Small intestine (tissue), 7 donors: ENCODE results near the gene FBXO34. TPM values are rescaled to one million over a fixed set of nuclear protein-coding genes. Genes with fewer than 3 reads are reported as not detected.
A peak's percentile ranks its signal among the peaks of the same experiment; 100 is the strongest.
"Not testable (repeated sequence)": the region's sequence is repeated elsewhere in the genome, so short reads cannot be mapped to it uniquely, and the experiment has no call there.

Experiments used
- DNase-seq, 2 donors: peaks; one replicate each; pipeline versions ENCODE4 v3.0.0 to v3.0.0-alpha.2; 2013
- FAIRE-seq: peaks from 2 replicates; lab custom pipeline; 2012; peaks lifted over from hg19 to GRCh38; lab: Jason Lieb, UNC
- H3K27ac ChIP-seq, 3 donors: one replicate each; pipeline ENCODE4 v1.5.1; 2013; ENCODE audit warnings: low read length in 2 of 3, mild to moderate bottlenecking in 2 of 3, control low read depth in 1 of 3, inconsistent platforms in 1 of 3, low read depth in 1 of 3, moderate library complexity in 1 of 3
- H3K27me3 ChIP-seq, 3 donors: one replicate each; pipeline ENCODE4 v1.6.1; 2013; ENCODE audit warnings: low read length in 3 of 3, inconsistent platforms in 1 of 3; ENCODE audit not compliant: control insufficient read depth in 3 of 3, insufficient read depth in 3 of 3
- H3K36me3 ChIP-seq, 3 donors: one replicate each; pipeline ENCODE4 v1.6.1; 2013; ENCODE audit warnings: low read length in 3 of 3, inconsistent platforms in 1 of 3, low read depth in 1 of 3, mild to moderate bottlenecking in 1 of 3, moderate library complexity in 1 of 3; ENCODE audit not compliant: control insufficient read depth in 3 of 3, insufficient read depth in 2 of 3
- H3K4me1 ChIP-seq, 3 donors: one replicate each; pipeline ENCODE4 v1.6.1; 2013; ENCODE audit warnings: low read length in 2 of 3, inconsistent platforms in 1 of 3, low read depth in 1 of 3, mild to moderate bottlenecking in 1 of 3, moderate library complexity in 1 of 3; ENCODE audit not compliant: control insufficient read depth in 3 of 3, insufficient read depth in 2 of 3
- H3K4me3 ChIP-seq, 3 donors: one replicate each; pipeline ENCODE4 v1.5.1; 2013; ENCODE audit warnings: low read length in 3 of 3, control low read depth in 1 of 3, inconsistent platforms in 1 of 3, low read depth in 1 of 3, mild to moderate bottlenecking in 1 of 3, moderate library complexity in 1 of 3
- H3K9me3 ChIP-seq, 2 donors: one replicate each; pipeline ENCODE4 v1.6.1; 2013; ENCODE audit warnings: low read depth in 1 of 2, low read length in 1 of 2; ENCODE audit not compliant: control insufficient read depth in 2 of 2, insufficient read depth in 1 of 2
- WGBS, 3 donors: extraction: QIAGEN DNeasy Blood & Tissue Kit; methylation state at CpG; one replicate each; pipeline ENCODE4 v1.1.7; 2013; 5-methylcytosine and 5-hydroxymethylcytosine counted together
- polyA plus RNA-seq, 4 donors: library from polyadenylated mRNA; stranded (reverse) in 3 of 4; unstranded in 1 of 4; fragments of 200-250 nt in 3 of 4; fragments of 120-200 nt in 1 of 4; gene quantifications; one replicate each; pipeline versions ENCODE4 v1.2.1 to v1.2.3, GENCODE V29; 2013
- donor health status: healthy with polysubstance abuse.
- donor health status: control.
- donor health status: control.
- donor health status: Bipolar disorder and iron deficiency.
- donor health status: healthy.

FBXO34 gene
- polyA plus RNA-seq, 4 donors: 13.5 to 30.1 (median 14.9) TPM

DNA sequence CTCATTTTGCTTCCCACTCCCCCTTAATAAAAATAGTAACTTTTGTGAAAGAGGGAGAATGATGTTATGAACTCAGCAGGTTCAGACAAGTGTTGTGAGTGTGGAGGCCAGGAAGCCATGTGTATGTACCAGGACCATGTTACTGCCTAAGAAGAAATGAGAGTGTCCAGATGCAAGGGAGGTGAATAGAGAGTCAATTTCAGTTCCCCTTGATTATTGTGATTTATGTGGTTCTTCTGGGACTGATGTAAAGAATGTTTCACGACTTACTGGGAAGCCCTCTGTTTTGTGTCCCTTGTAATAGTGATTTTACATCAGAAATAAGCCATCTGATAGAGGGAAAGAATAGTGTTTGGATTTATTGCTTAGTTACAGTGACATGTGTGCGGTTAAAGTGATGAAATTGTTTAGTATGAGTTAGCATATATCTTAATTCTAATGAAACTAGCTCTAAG, 32.5 kb downstream of the FBXO34 start:
- H3K4me3 ChIP-seq: no peak overlapping the region
- WGBS, 3 donors: 41 to 57% (median 53%) methylated on average over 2 of the region's 2 CpGs
- FAIRE-seq (no peak), DNase-seq (no peak)
- H3K4me1 ChIP-seq: peaks cover 0 to 6% (median 5%) of the 10 kb centered on the region in 3 donors
- H3K27me3 ChIP-seq: no peaks in the 10 kb centered on the region
- H3K36me3 ChIP-seq: peaks cover 0 to 5% (median 2%) of the 10 kb centered on the region in 3 donors
- no peaks in the 10 kb centered on the region for H3K9me3 ChIP-seq
- H3K27ac ChIP-seq: no peak overlapping the region

DNA sequence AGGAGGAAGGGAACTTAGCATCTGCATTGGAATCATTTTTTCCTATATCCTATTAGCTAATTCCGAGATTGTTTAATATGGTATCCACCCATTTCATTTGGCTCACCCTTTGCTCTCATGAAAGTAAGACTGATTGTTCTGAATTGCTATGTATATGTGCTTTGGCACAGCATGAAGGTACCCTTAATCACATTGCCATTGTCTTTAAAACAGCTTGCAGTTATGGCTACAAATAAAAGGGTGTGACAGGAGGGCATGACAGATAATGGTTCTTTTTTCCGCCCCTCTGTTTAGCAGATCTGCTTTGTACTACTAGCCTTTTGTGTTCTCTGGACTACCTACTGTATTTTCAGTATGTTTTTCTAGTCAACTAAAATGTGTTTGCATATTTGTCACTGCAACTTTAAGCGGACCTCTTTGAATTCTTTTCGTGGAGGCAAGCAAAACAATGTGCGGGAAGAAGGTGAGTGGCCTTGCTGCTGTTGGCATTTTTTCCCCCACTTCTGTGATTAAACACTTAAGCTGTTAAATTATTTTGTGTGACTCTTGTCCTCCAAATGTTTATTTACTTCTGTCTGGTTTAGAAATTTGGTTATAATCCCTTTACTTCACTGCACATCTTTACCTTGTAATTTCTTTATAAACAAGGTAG, 35.8 kb downstream of the FBXO34 start:
- H3K27me3 ChIP-seq: no peaks in the 10 kb centered on the region
- peak overlapping the region in 1 of 3 donors; percentile 52 for H3K27ac ChIP-seq
- H3K9me3 ChIP-seq: peaks cover 0 to 9% of the 10 kb centered on the region in 2 donors
- H3K4me3 ChIP-seq: no peak overlapping the region
- WGBS, 3 donors: 24 to 57% (median 38%) methylated on average over 5 of the region's 5 CpGs
- peaks cover 2 to 6% (median 3%) of the 10 kb centered on the region in 3 donors for H3K4me1 ChIP-seq
- peaks cover 0 to under 1% (median under 1%) of the 10 kb centered on the region in 3 donors for H3K36me3 ChIP-seq
- DNase-seq (peak in 1 of 2 donors; percentile 81), FAIRE-seq (no peak)

DNA sequence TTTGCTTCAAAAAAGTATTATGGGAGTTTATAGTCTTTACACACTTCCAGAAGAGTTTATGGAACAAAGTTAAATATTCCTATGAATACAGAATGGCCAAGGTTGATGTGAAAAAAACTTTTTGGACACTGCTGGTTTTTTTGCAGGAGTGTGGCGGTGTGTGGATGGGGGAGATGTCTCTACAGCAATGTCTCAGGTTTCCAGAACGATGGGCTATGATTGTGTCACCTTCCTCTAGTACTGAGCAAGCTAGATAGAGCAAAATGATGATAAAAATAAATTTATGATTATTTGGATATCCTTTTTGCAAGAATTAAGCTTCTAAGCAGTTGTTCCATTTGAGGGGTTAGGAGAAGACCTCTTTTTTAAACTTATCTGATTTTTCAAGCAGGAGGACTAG, 37.9 kb downstream of the FBXO34 start:
- no peak for DNase-seq
- Histone ChIP-seq H3K9me3 (peaks cover 0 to 27% of the 10 kb centered on the region in 2 donors), H3K36me3 (peaks cover 0 to 11% (median 2%) of the 10 kb centered on the region in 3 donors), H3K27ac (no peak overlapping the region), H3K4me1 (peaks cover 2 to 3% (median 3%) of the 10 kb centered on the region in 3 donors), H3K27me3 (no peaks in the 10 kb centered on the region), H3K4me3 (no peak overlapping the region)
- WGBS, 3 donors: 80 to 85% (median 80%) methylated on average over 2 of the region's 2 CpGs
- no peak for FAIRE-seq

DNA sequence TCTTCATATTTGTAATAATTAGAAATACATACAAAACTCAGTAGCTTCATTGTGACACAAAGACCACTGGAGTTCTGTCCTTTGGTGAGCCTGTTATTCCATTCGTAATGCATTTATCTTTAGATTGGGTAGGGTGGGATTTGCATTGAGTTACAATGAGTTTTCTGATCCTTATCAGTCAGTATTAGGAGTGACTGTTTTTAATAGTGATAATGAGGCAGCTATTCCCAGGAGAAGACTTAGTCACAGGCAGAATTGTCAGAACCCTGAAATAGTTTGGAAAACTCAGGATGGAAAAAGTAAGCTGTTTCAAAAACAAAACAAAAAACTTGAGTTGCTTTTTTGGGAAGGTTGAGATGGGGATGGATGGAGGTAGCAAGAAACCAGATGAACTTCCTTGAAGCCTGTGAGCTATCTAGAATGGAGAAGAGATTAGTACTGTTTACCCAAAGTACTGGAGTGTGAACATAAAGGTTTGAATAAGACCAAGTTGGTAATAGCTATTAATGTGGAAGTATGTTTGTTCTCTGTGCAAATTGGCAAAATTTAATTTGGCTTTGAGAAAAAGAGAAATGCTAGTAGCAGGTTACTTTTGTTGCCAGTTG, 38.6 kb downstream of the FBXO34 start:
- Histone ChIP-seq H3K4me3 (no peak overlapping the region), H3K36me3 (peaks cover 0 to 11% (median 2%) of the 10 kb centered on the region in 3 donors), H3K27ac (no peak overlapping the region), H3K4me1 (peaks cover 2 to 3% (median 3%) of the 10 kb centered on the region in 3 donors), H3K9me3 (peaks cover 0 to 27% of the 10 kb centered on the region in 2 donors), H3K27me3 (no peaks in the 10 kb centered on the region)
- no peak for FAIRE-seq
- 17 to 52% (median 36%) methylated on average over 1 of the region's 1 CpG for WGBS, 3 donors
- no peak for DNase-seq

- H3K4me3 ChIP-seq, DNase-seq, FAIRE-seq, H3K27me3 ChIP-seq, H3K27ac ChIP-seq: not testable (repeated sequence)
- peaks cover 0 to 15% (median 2%) of the 10 kb centered on the region in 3 donors for H3K4me1 ChIP-seq
- peaks cover 0 to 27% of the 10 kb centered on the region in 2 donors for H3K9me3 ChIP-seq
- H3K36me3 ChIP-seq: peaks cover 0 to 11% (median 2%) of the 10 kb centered on the region in 3 donors
- WGBS, 3 donors: 94 to 98% (median 95%) methylated on average over 5 of the region's 5 CpGs
These were observed 41.3 kb downstream of the FBXO34 start for GRCh38 chr14:55312379-55313030.

DNA sequence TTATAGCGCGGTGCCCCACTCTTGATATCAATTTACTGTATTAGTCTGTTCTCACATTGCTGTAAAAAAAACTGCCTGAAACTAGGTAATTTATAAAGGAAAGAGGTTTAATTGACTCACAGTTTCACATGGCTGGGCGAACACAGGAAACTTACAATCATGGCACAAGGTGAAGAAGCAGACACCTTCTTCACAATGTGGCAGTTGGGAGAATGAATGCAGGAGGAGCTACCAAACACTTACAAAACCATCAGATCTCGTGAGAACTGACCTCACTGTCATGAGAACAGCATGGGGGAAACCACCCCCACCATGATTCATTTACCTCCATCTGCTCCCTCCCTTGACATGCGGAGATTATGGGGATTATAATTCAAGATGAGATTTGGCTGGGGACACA, 42.3 kb downstream of the FBXO34 start:
- Histone ChIP-seq H3K36me3 (peaks cover 0 to 11% (median 2%) of the 10 kb centered on the region in 3 donors), H3K27ac (no peak overlapping the region), H3K9me3 (peaks cover 0 to 27% of the 10 kb centered on the region in 2 donors), H3K27me3 (no peaks in the 10 kb centered on the region), H3K4me3 (no peak overlapping the region), H3K4me1 (peaks cover 1 to 22% (median 4%) of the 10 kb centered on the region in 3 donors)
- WGBS, 3 donors: 92 to 96% (median 95%) methylated on average over 5 of the region's 5 CpGs
- FAIRE-seq: no peak
- DNase-seq: no peak

DNA sequence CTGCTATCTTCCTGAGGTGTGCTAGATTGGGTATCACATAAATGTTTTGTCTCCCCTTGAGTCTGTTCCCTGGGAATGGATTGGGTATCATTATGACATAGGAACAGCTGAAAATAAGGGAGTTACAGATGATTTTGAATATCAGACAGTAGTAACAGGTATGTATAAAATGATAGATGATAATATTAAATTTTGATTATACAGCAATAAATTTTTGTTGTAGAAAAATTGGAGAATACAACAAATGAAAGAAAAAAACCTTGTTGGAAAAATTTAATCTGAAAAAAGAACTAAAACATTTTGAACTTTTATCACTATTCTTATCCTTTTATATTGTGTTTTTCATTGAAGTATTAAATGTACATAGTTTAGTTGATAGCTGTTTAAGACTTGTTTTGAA, 43.2 kb downstream of the FBXO34 start:
- H3K4me3 ChIP-seq: no peak overlapping the region
- H3K9me3 ChIP-seq: peaks cover 0 to 27% of the 10 kb centered on the region in 2 donors
- FAIRE-seq (no peak), DNase-seq (no peak)
- no peaks in the 10 kb centered on the region for H3K27me3 ChIP-seq
- H3K27ac ChIP-seq: no peak overlapping the region
- H3K36me3 ChIP-seq: peaks cover 0 to 11% (median 2%) of the 10 kb centered on the region in 3 donors
- peaks cover 4 to 27% (median 4%) of the 10 kb centered on the region in 3 donors for H3K4me1 ChIP-seq

DNA sequence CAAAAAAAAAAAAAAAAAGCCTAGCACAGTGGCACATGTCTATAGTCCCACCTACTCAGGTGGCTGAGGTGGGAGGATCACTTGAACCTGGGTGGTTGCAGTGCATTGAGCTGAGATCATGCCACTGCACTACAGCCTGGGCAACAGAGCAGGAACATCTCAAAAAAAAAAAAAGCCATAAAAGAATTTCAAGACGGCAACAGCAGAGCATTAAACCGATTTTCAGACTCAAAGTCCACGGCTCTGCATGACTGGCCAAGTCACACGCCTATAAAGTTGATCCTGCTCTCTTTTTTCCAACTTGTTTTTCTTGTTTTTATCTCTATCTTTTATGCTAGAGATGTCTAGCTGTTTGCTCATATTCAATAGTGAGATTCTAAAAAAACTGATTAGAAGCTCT, 45.3 kb downstream of the FBXO34 start:
- H3K4me3 ChIP-seq: no peak overlapping the region

More for the DNA sequence above, 45.3 kb downstream of the FBXO34 start:
- DNase-seq: peak; percentile 92 to 93
- peaks cover 0 to 23% of the 10 kb centered on the region in 2 donors for H3K9me3 ChIP-seq
- peaks cover 0 to 23% (median 2%) of the 10 kb centered on the region in 3 donors for H3K36me3 ChIP-seq
- no peak for FAIRE-seq
- H3K4me1 ChIP-seq: peaks cover 4 to 24% (median 4%) of the 10 kb centered on the region in 3 donors
- H3K27me3 ChIP-seq: no peaks in the 10 kb centered on the region
- 29 to 63% (median 44%) methylated on average over 4 of the region's 4 CpGs for WGBS, 3 donors
- peak overlapping the region; percentile 64 to 95 (median 72) for H3K27ac ChIP-seq
